Nucleus accumbens (tissue), 56 donors: ENCODE results near the gene ANO2.

Experiments
- DNase-seq, 56 donors: peaks; one replicate each; lab custom pipeline; 2025; lab: John Stamatoyannopoulos, UW

ANO2 gene

GRCh38 chr12:5921966-5922899 lies 22.8 kb downstream of the ANO2 start:
- peak in 3 of 56 donors; percentile 4 to 19 (median 15) for DNase-seq

- peak in 12 of 56 donors; percentile 3 to 49 (median 21) for DNase-seq
Measured at GRCh38 chr12:5921027-5921909, 23.8 kb downstream of the ANO2 start.

GRCh38 chr12:5916785-5917290 lies 28.2 kb downstream of the ANO2 start:
- DNase-seq: no peak

- no peak for DNase-seq
Measured at GRCh38 chr12:5915511-5915910, 29.5 kb downstream of the ANO2 start.

GRCh38 chr12:5914387-5915149 lies 30.5 kb downstream of the ANO2 start:
- no peak for DNase-seq

- peak in 1 of 56 donors; percentile 2 for DNase-seq
Measured at GRCh38 chr12:5913387-5913786, 31.7 kb downstream of the ANO2 start.

- peak in 1 of 56 donors; percentile 1 for DNase-seq
Measured at GRCh38 chr12:5912437-5913334, 32.4 kb downstream of the ANO2 start.

- DNase-seq: no peak
Measured at GRCh38 chr12:5912011-5912410, 33.0 kb downstream of the ANO2 start.

- DNase-seq: no peak
Measured at GRCh38 chr12:5910790-5911548, 34.1 kb downstream of the ANO2 start.

GRCh38 chr12:5909560-5909959 lies 35.5 kb downstream of the ANO2 start:
- DNase-seq: no peak

GRCh38 chr12:5908251-5908650 lies 36.8 kb downstream of the ANO2 start:
- DNase-seq: no peak

- no peak for DNase-seq
Measured at GRCh38 chr12:5907807-5908206, 37.3 kb downstream of the ANO2 start.

- DNase-seq: no peak
Measured at GRCh38 chr12:5905757-5906156, 39.3 kb downstream of the ANO2 start.

GRCh38 chr12:5904969-5905368 lies 40.1 kb downstream of the ANO2 start:
- no peak for DNase-seq

GRCh38 chr12:5904441-5904840 lies 40.6 kb downstream of the ANO2 start:
- no peak for DNase-seq

GRCh38 chr12:5902736-5903135 lies 42.3 kb downstream of the ANO2 start:
- no peak for DNase-seq

GRCh38 chr12:5901416-5901815 lies 43.6 kb downstream of the ANO2 start:
- DNase-seq: no peak

GRCh38 chr12:5900533-5901205 lies 44.4 kb downstream of the ANO2 start:
- no peak for DNase-seq
